ENCODE results near the gene NMNAT2. TPM values are rescaled to one million over a fixed set of nuclear protein-coding genes. Genes with fewer than 3 reads are reported as not detected.
"Not testable (repeated sequence)": the region's sequence is repeated elsewhere in the genome, so short reads cannot be mapped to it uniquely, and the experiment has no call there.

The NMNAT2 gene
- total RNA-seq, 1 experiment from 2014 or later, result 8.2 TPM

- peak; percentile 76 for DNase-seq (ENCODE audit: low read depth)
Observed at GRCh38 chr1:183267646-183268431, 150.3 kb downstream of the NMNAT2 start.

- DNase-seq (ENCODE audit: low read depth), result no peak
Observed at GRCh38 chr1:183263886-183264602, 154.1 kb downstream of the NMNAT2 start.

GRCh38 chr1:183262628-183263200 lies 155.5 kb downstream of the NMNAT2 start:
- DNase-seq (ENCODE audit: low read depth), result no peak

- DNase-seq (ENCODE audit: low read depth), result no peak
Observed at GRCh38 chr1:183259924-183260323, 158.3 kb downstream of the NMNAT2 start.

GRCh38 chr1:183255073-183255472 lies 163.1 kb downstream of the NMNAT2 start:
- no peak for DNase-seq (ENCODE audit: low read depth)

GRCh38 chr1:183251959-183252450 lies 166.2 kb downstream of the NMNAT2 start:
- DNase-seq (ENCODE audit: low read depth), result no peak

GRCh38 chr1:183251101-183251958 lies 166.8 kb downstream of the NMNAT2 start:
- no peak for DNase-seq (ENCODE audit: low read depth)

- DNase-seq (ENCODE audit: low read depth), result peak; percentile 44
Observed at GRCh38 chr1:183249941-183250452, 168.2 kb downstream of the NMNAT2 start.

- DNase-seq (ENCODE audit: low read depth), result peak; percentile 65
Observed at GRCh38 chr1:183248989-183249691, 169.0 kb downstream of the NMNAT2 start.

- no peak for DNase-seq (ENCODE audit: low read depth)
Observed at GRCh38 chr1:183247931-183248330, 170.2 kb downstream of the NMNAT2 start.

GRCh38 chr1:183247484-183247883 lies 170.7 kb downstream of the NMNAT2 start:
- no peak for DNase-seq (ENCODE audit: low read depth)

- no peak for DNase-seq (ENCODE audit: low read depth)
Observed at GRCh38 chr1:183247066-183247465, 171.1 kb downstream of the NMNAT2 start.

GRCh38 chr1:183246436-183246835 lies 171.7 kb downstream of the NMNAT2 start:
- no peak for DNase-seq (ENCODE audit: low read depth)

GRCh38 chr1:183245357-183245756 lies 172.8 kb downstream of the NMNAT2 start:
- DNase-seq (ENCODE audit: low read depth), result no peak

- no peak for DNase-seq (ENCODE audit: low read depth)
Observed at GRCh38 chr1:183244466-183244865, 173.7 kb downstream of the NMNAT2 start.

GRCh38 chr1:183243161-183244050 lies 174.8 kb downstream of the NMNAT2 start:
- no peak for DNase-seq (ENCODE audit: low read depth)

GRCh38 chr1:183242556-183242955 lies 175.6 kb downstream of the NMNAT2 start:
- no peak for DNase-seq (ENCODE audit: low read depth)

- DNase-seq (ENCODE audit: low read depth), result no peak
Observed at GRCh38 chr1:183241471-183241870, 176.7 kb downstream of the NMNAT2 start.

GRCh38 chr1:183240853-183241252 lies 177.3 kb downstream of the NMNAT2 start:
- DNase-seq (ENCODE audit: low read depth), result not testable (repeated sequence)

- no peak for DNase-seq (ENCODE audit: low read depth)
Observed at GRCh38 chr1:183240526-183240825, 177.7 kb downstream of the NMNAT2 start.

Data from M059J (cell line).